ENCODE measurements around the gene CYP2F1.
"Not testable (repeated sequence)": the region's sequence is repeated elsewhere in the genome, so short reads cannot be mapped to it uniquely, and the experiment has no call there.

DNA sequence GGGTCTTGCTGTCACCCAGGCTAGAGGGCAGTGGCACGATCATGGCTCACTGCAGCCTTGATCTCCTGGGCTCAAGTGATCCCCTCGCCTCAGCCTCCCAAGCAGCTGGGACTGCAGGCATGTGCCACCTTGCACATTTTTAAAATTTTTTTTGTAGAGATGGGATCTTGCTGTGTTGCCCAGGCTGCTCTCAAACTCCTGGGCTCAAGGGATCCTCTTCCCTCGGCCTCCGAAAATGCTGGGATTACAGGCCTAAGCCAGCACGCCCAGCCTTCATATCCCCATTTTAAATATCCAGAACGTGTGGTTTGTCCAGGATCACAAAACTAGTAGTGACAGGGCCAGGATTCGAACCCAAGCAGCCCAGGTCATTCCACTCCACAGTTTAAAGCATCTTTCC, 13.1 kb downstream of the CYP2F1 start:
- TF ChIP-seq, protein P1, sequence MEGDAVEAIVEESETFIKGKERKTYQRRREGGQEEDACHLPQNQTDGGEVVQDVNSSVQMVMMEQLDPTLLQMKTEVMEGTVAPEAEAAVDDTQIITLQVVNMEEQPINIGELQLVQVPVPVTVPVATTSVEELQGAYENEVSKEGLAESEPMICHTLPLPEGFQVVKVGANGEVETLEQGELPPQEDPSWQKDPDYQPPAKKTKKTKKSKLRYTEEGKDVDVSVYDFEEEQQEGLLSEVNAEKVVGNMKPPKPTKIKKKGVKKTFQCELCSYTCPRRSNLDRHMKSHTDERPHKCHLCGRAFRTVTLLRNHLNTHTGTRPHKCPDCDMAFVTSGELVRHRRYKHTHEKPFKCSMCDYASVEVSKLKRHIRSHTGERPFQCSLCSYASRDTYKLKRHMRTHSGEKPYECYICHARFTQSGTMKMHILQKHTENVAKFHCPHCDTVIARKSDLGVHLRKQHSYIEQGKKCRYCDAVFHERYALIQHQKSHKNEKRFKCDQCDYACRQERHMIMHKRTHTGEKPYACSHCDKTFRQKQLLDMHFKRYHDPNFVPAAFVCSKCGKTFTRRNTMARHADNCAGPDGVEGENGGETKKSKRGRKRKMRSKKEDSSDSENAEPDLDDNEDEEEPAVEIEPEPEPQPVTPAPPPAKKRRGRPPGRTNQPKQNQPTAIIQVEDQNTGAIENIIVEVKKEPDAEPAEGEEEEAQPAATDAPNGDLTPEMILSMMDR (IDR thresholded peaks at IDR 0.05; ENCODE audit: low read length), result not testable (repeated sequence)
- TF ChIP-seq EZH2phosphoT487 (IDR thresholded peaks at IDR 0.05; ENCODE audit: low read length); EZH2 (optimal IDR thresholded peaks at IDR 0.05; ENCODE audit: low read depth, low read length): not testable (repeated sequence)

Data from MM.1S (cell line).